HG02763 (cell line): ENCODE results near the gene SLC2A8.

Experiments used
- ATAC-seq: cut with Tn5 transposase; IDR thresholded peaks from one replicate; pipeline ENCODE4 v1.9.1; 2021; ENCODE audit warnings: mild to moderate bottlenecking, moderate library complexity; ENCODE audit not compliant: unreplicated experiment

SLC2A8 gene

GRCh38 chr9:127451858-127452656 is 55.1 kb downstream of the SLC2A8 start:
- ATAC-seq, result peak; percentile 9

- ATAC-seq, result no peak
Measured at GRCh38 chr9:127452691-127453090, 55.7 kb downstream of the SLC2A8 start.

- no peak for ATAC-seq
Measured at GRCh38 chr9:127455324-127455992, 58.5 kb downstream of the SLC2A8 start.

- no peak for ATAC-seq
Measured at GRCh38 chr9:127457191-127457878, 60.4 kb downstream of the SLC2A8 start.
